OCI-LY7 (cell line): ENCODE data around the gene CNOT1. TPM values are rescaled to one million over a fixed set of nuclear protein-coding genes. Genes with fewer than 3 reads are reported as not detected.

ENCODE experiments used
- BruUV-seq: library from RNA; stranded (reverse); fragments of 400-500 nt; replicated peaks from 2 replicates; lab custom pipeline; 2021; lab: Mats Ljungman, UMichigan
- CTCF ChIA-PET: fragments of 300-600 bp; sonication (Branson Sonifier 250); formaldehyde crosslinking; loops from one replicate; lab custom pipeline; 2022; ENCODE audit warnings: antibody characterized with exemption; ENCODE audit not compliant: unreplicated experiment; lab: Charles Lee
- POLR2A ChIA-PET: fragments of 300-600 bp; sonication (Branson Sonifier 250); formaldehyde crosslinking; loops from one replicate; lab custom pipeline; 2022; ENCODE audit warnings: antibody characterized with exemption; lab: Charles Lee
- DNase-seq: peaks from one replicate; pipeline ENCODE4 v3.0.0-alpha.2; 2015; ENCODE audit warnings: low spot score
- H2AFZ ChIP-seq: fragments of 200-600 bp; sonication (generic), shearing (Covaris generic); 2 replicates; pipeline ENCODE4 v1.6.1; 2014; ENCODE audit warnings: mild to moderate bottlenecking, antibody characterized with exemption, low read length, moderate library complexity
- H3K27ac ChIP-seq: fragments of 200-600 bp; sonication (generic); 2 replicates; pipeline ENCODE4 v1.5.1; 2014; ENCODE audit warnings: mixed run types, low read depth, mild to moderate bottlenecking, moderate library complexity, low read length, inconsistent platforms; ENCODE audit not compliant: poor library complexity, severe bottlenecking
- H3K36me3 ChIP-seq: fragments of 200-600 bp; sonication (generic); 2 replicates; pipeline ENCODE4 v1.6.1; 2014; ENCODE audit warnings: mild to moderate bottlenecking, antibody characterized with exemption, low read length, moderate library complexity, mixed read lengths; ENCODE audit not compliant: insufficient read depth
- H3K4me1 ChIP-seq: fragments of 200-600 bp; sonication (generic); 2 replicates; pipeline ENCODE4 v1.5.1; 2014; ENCODE audit warnings: mild to moderate bottlenecking, low read length; ENCODE audit not compliant: insufficient read depth, poor library complexity, severe bottlenecking
- H3K4me2 ChIP-seq: fragments of 200-600 bp; sonication (generic); 2 replicates; pipeline ENCODE4 v1.6.1; 2014; ENCODE audit warnings: mild to moderate bottlenecking, low read length
- H3K4me3 ChIP-seq: fragments of 200-600 bp; sonication (generic); 2 replicates; pipeline ENCODE4 v1.5.1; 2014; ENCODE audit warnings: mild to moderate bottlenecking, low read depth, low read length; ENCODE audit not compliant: poor library complexity, severe bottlenecking
- H3K79me2 ChIP-seq: fragments of 200-600 bp; sonication (generic); 2 replicates; pipeline ENCODE4 v1.6.1; 2016; ENCODE audit warnings: low read depth, mild to moderate bottlenecking, low read length, moderate library complexity, mixed read lengths; ENCODE audit not compliant: insufficient read depth
- H3K9me2 ChIP-seq: fragments of 200-600 bp; sonication (generic); 2 replicates; pipeline ENCODE4 v1.6.1; 2016; ENCODE audit warnings: mild to moderate bottlenecking, low read length, mixed read lengths; ENCODE audit not compliant: insufficient read depth
- H3K9me3 ChIP-seq: fragments of 200-600 bp; sonication (generic); 2 replicates; pipeline ENCODE4 v1.6.1; 2014; ENCODE audit warnings: mild to moderate bottlenecking, mixed run types, low read length, mixed read lengths
- H4K20me1 ChIP-seq: fragments of 200-600 bp; sonication (generic); 2 replicates; pipeline ENCODE4 v1.6.1; 2014; ENCODE audit warnings: mild to moderate bottlenecking, antibody characterized with exemption, low read length, moderate library complexity, mixed read lengths; ENCODE audit not compliant: insufficient read depth
- CTCF ChIP-seq: fragments of 200-600 bp; sonication (generic); conservative IDR thresholded peaks from 2 replicates; pipeline ENCODE4 v1.5.1; 2014; ENCODE audit warnings: mild to moderate bottlenecking, antibody characterized with exemption, low read length, moderate library complexity, mixed read lengths
- EZH2phosphoT487 ChIP-seq: fragments of 200-600 bp; sonication (generic); IDR thresholded peaks from 2 replicates; pipeline ENCODE4 v1.6.1; 2018; ENCODE audit warnings: low read depth, borderline replicate concordance, mild to moderate bottlenecking, mixed run types, antibody characterized with exemption, low read length, moderate library complexity, mixed read lengths
- intact Hi-C: fragments of 100-400 bp; cut with micrococcal nuclease; formaldehyde crosslinking; loops from one replicate; pipeline ENCODE4 v1.10.0; 2022; ENCODE audit not compliant: unreplicated experiment
- total RNA-seq, 2 experiments: library from RNA; depleted of rRNA in 1 of 2; stranded (reverse); fragments of >200 nt in 1 of 2; shearing (Covaris generic) in 1 of 2; gene quantifications; 2 replicates each; pipeline ENCODE4 v1.2.3, GENCODE V29; 2014 to 2022

The CNOT1 gene
- total RNA-seq, 2 experiments from 2014 or later = 230 to 288 TPM

- Histone ChIP-seq H4K20me1 (no peaks in the 10 kb centered on the region), H3K4me2 (no peak overlapping the region), H3K79me2 (no peaks in the 10 kb centered on the region), H2AFZ (no peak overlapping the region), H3K27ac (no peak overlapping the region), H3K9me2 (no peaks in the 10 kb centered on the region), H3K9me3 (no peaks in the 10 kb centered on the region), H3K36me3 (peaks cover 99% of the 10 kb centered on the region), H3K4me1 (no peaks in the 10 kb centered on the region), H3K4me3 (no peak overlapping the region)
- ChIA-PET CTCF (no interaction called here), POLR2A (interaction anchor here (0.5 to 1.9 kb wide), 7 partner anchors 11 to 167 kb away, joined by 3 to 7 read pairs (median 4); no protein-coding TSS in a partner anchor)
- BruUV-seq = no TSS peak
- DNase-seq = no peak
- TF ChIP-seq CTCF (no peak), EZH2phosphoT487 (no peak)
- intact Hi-C loops = loop anchor here (5.0 kb wide), 1 partner anchor 35 kb away; no protein-coding TSS in a partner anchor
Measured at GRCh38 chr16:58542291-58542690, 87.3 kb downstream of the CNOT1 start.

- BruUV-seq = no TSS peak
- Histone ChIP-seq H3K36me3 (peaks cover 99% of the 10 kb centered on the region), H3K4me1 (no peaks in the 10 kb centered on the region), H3K4me2 (no peak overlapping the region), H3K9me2 (no peaks in the 10 kb centered on the region), H4K20me1 (no peaks in the 10 kb centered on the region), H2AFZ (no peak overlapping the region), H3K79me2 (no peaks in the 10 kb centered on the region), H3K27ac (no peak overlapping the region), H3K9me3 (no peaks in the 10 kb centered on the region), H3K4me3 (no peak overlapping the region)
- TF ChIP-seq EZH2phosphoT487 (no peak), CTCF (no peak)
- intact Hi-C loops = loop anchor here (5.0 kb wide), 1 partner anchor 36 kb away; no protein-coding TSS in a partner anchor
- POLR2A ChIA-PET = interaction anchor here (0.6 to 1.9 kb wide), 5 partner anchors 10 to 51 kb away, joined by 3 to 7 read pairs (median 4); no protein-coding TSS in a partner anchor
- CTCF ChIA-PET = no interaction called here
- no peak for DNase-seq
Measured at GRCh38 chr16:58541711-58542110, 87.9 kb downstream of the CNOT1 start.

- Histone ChIP-seq H3K4me3 (no peak overlapping the region), H3K9me2 (no peaks in the 10 kb centered on the region), H3K79me2 (no peaks in the 10 kb centered on the region), H3K36me3 (peaks cover 100% of the 10 kb centered on the region), H3K9me3 (no peaks in the 10 kb centered on the region), H2AFZ (no peak overlapping the region), H3K4me1 (no peaks in the 10 kb centered on the region), H3K4me2 (no peak overlapping the region), H3K27ac (no peak overlapping the region), H4K20me1 (0 out of 2 replicates have a peak, but pooled peaks cover 8% of the 10 kb centered on the region)
- ChIA-PET POLR2A (interaction anchor here (0.6 to 1.3 kb wide), 4 partner anchors 12 to 20 kb away, joined by 3 to 5 read pairs (median 4); no protein-coding TSS in a partner anchor), CTCF (no interaction called here)
- TF ChIP-seq CTCF = no peak
- no peak for TF ChIP-seq EZH2phosphoT487
- no peak for DNase-seq
- no TSS peak for BruUV-seq
- intact Hi-C loops = no loop called here
Measured at GRCh38 chr16:58537124-58537906, 92.3 kb downstream of the CNOT1 start.
